GM19023 (cell line): ENCODE data around the gene CACYBP.

Experiments
- ATAC-seq: cut with Tn5 transposase; IDR thresholded peaks from one replicate; pipeline ENCODE4 v1.9.1; 2021; ENCODE audit warnings: mild to moderate bottlenecking, moderate library complexity; ENCODE audit not compliant: unreplicated experiment

CACYBP gene, protein sequence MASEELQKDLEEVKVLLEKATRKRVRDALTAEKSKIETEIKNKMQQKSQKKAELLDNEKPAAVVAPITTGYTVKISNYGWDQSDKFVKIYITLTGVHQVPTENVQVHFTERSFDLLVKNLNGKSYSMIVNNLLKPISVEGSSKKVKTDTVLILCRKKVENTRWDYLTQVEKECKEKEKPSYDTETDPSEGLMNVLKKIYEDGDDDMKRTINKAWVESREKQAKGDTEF

DNA sequence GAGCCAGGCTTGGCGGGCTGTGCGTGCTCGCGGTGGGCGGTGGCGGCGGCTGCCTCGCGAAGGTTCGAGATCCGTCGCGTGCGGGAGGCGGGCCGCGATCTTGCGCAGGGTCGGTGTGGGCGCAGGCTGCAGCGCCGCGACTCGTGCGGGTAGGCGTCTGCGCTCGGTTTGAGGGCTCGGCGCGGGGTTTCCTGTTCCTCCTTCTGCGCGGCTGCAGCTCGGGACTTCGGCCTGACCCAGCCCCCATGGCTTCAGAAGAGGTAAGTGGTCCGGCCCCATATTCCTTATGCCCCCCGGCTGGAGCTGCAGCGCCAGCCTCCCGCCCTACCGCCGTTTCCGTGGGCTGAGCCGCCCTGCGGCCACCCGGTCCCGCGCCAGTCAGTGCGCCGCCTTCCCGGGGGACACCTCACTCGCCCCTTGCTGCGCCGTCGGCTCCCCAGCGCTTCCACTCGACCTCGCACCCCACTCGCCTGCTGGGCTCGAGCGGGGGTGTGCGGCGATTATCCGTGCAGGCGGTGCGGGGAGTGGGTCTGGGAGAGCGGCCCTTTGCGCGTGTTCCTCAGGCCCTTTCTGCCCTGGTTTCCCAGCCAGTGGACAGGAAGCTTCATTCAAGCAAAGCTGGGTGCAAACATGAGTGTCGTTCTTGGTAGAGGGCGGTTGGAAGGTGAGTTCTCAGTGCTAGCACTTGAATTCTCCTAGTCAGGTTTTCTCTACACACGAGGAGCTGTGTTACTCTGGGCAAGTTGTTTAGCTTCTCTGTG is at the start of gene CACYBP:
Gene CACYBP (plus strand): TSS at position 12 of the 761 bp plus-strand sequence. CDS start 234 bp downstream, at position 246.
- peak; percentile 7 for ATAC-seq

DNA sequence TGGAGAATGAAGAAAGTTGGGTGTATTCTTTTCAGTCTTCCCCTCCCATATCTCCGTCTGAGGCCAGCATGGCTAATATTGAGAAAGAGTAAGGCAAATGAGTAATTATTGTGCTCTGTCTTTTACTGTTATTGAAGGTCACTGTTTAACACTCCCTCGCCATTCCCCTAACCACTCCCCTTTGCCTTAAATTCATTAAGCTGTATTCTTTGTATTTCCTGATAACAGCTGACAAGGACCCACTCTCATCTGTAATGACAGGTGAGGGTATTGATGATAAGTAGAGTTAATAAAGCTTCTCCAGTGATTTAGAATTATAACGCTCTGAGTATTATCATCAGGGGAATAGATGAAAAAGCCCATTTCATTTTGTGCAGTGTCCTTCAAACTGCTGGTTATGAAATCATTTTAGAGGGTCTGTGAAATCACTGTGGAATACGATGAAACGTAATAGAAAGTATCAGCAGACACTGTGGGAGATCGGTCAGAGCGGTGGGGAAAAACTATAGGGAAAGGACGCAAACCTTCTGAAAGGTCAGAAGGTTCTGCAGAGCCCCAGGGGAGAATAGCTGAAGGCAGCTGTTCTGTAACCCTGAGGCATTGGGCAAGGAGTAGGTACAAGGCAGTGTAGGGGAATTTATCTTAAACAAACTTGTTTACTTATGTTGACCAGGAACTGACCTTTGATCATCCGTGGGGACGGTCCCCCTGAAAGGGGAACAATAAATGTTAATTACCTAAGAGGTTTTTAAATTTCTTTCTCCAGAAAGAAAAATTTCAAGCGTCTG is 46.3 kb upstream of the CACYBP start:
- peak; percentile 66 for ATAC-seq

DNA sequence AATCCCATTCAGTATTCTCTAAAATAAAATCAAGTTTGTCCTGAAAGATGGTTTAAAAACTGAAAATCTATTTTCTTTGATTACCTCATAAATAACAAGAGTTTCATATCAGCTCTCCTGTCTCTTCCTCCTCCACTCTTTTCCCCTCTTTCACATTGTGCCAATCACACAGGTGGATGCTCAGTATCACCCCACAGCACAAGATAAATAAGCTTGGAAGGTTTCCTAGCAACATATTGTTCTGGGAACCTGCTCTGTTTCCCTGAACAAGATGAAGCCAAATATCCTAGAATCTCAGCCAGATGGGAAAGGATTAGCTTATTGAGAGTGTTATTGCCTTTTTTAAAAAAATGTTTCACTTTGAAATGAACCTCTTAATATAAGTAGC is 45.7 kb upstream of the CACYBP start:
- peak; percentile 31 for ATAC-seq

DNA sequence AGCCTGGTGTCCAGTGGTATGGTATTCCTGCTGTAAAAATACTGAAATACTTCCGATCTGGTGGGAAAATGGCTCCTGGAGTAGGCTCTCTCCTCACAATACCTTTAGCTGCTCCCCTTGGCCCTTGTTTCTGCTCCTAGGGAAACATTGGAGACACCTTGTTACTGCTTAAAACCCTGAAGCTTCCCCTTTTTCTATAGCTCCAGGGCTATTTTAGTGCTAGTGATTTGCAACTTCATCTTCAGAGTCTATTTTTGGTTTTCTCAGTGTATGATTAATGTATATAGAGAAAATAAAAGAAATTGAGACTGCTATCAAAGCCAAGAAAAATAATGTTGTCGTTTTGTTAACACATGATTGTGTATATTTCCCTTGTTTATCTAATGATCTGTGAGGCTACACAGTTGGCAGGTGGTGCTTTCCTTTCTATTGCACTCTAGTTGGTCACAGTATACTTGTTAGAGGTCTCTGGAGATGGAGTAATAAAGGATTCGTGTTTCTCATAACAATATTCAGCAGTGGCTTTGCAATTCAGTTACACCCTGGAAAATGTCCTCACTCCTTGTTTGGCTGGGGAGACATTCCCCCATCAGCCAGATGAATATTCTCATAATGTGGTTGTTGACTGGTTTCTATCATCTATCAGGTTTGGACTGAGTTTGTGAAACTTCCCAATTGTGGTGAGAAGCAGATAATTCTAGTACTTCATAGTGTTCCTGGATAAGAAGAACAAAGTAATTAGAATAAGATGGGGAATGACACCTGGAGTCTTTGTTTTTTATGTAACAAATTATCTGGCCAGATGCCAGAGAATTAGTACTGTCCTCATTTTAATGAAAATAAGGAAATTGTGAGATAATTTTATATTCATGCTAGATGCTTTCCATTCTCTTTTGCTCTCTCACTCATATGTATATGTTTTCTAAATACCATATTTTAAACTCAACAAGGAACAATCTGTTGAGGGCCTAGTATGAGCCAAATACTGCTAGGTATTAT is 44.8 kb upstream of the CACYBP start:
- no peak for ATAC-seq

DNA sequence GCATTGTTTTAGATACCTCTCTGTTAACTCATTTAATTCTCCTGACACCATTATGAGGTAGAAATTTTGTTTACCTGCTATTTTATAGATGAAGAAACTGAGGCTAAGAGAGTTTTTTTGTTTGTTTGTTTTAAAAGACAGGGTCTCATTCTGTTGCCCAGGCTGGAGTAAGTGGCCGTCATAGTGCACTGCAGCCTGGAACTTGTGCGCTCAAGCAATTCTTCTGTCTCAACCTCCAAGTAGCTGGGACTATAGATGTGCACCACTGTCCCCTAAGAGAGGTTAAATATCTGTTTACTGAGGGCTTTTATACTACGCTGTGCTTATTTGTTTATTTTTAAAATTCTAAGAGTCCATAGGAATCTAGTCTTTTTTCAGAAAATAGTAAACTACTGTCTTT is 43.7 kb upstream of the CACYBP start:
- no peak for ATAC-seq

DNA sequence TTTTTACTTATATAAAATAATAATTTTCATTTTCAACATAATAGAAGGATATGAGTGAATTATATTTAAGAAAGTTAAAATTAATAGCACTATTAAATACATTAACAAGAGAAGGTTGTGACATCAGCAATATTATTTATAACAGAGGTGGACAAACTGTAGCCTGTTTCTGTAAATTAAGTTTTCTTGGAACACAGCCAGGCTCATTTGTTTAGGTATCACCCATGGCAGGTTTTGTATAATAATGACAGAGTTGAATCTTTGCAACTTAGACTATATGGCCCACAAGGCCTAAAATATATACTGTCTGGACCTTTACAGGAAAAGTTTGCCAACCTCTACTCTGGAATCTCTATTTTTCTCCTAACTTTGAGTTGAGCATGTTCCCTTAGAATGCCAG is 42.8 kb upstream of the CACYBP start:
- ATAC-seq = no peak

DNA sequence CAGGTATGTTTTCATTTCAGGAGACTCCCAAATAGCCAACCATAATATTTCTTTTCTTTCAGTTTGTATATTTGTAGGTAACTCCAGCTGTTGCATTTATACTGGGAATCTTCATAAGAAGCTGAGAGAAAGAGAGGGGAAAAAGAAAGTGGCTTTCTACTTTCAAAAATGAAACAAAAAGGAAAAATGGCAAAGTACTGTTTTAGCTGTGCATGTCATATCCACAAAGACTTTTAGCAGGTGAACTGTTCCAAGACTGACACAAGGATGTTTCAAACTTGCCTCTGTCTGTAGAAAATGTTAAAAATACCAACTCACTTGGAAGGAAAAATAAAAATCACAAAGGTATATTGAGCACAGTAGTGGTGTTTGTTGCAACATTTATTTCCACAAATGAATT is 41.9 kb upstream of the CACYBP start:
- ATAC-seq = no peak

DNA sequence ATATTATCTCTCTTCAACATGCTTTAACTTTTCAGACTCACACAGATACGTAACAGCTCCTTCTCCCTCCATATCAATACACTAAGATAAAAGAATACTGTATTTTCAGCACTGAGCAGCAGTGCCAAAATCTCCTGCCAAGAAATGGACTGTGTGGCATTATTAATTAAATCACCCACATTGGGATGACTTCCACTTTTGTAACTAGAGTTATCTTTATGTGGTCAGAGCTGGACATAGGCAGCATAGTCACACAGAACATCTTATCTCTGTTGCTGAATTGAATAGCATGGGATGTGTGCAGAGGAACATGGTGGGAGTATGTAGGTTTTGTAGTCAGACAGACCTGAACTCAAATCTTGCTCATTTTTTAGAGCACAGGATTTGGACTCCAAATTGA is 41.4 kb upstream of the CACYBP start:
- no peak for ATAC-seq

DNA sequence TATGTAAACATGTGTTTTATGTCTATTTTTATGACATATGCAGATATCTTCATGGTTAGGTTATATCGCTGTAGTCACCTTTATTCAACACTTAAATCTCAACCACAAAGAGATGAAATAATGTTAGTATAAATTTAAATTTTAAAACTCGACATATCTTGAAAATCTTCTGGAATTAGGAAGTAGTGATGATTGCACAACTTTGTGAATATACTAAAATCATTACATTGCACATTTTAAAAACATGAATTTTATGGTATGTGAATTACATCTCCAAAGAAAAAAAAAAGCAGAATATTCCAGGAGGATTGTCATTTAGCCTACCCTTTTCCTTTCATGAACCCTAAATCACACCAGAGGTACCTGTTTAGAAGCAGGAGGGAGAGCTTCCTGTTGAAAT is 39.4 kb upstream of the CACYBP start:
- ATAC-seq = no peak

DNA sequence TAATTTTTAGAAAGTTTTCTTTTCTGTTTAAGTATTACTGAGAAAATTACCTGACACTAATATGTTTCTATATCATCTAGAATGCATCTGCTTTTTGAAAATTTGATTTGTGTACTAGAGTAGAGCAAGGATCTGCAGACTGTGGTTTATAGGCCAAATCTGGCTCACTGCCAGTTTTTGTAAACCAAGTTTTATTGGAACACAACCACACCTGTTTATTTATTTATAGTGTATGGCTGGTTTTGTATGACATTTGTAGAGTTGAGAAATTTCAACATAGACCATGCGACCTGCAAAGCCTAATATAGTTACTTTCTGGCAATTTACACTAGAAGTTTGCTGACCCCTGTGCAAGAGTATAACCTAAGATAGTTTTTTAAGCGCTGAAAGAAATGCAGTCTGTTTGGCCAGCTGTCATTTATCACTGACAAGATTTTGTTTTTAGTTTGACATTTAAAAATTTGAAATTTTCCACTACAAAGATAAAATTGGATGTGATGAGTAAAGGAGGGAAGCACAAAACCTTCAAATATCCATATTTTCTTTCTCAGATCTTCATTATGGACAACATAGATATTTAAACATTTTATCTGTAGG is 36.1 kb upstream of the CACYBP start:
- ATAC-seq = no peak

DNA sequence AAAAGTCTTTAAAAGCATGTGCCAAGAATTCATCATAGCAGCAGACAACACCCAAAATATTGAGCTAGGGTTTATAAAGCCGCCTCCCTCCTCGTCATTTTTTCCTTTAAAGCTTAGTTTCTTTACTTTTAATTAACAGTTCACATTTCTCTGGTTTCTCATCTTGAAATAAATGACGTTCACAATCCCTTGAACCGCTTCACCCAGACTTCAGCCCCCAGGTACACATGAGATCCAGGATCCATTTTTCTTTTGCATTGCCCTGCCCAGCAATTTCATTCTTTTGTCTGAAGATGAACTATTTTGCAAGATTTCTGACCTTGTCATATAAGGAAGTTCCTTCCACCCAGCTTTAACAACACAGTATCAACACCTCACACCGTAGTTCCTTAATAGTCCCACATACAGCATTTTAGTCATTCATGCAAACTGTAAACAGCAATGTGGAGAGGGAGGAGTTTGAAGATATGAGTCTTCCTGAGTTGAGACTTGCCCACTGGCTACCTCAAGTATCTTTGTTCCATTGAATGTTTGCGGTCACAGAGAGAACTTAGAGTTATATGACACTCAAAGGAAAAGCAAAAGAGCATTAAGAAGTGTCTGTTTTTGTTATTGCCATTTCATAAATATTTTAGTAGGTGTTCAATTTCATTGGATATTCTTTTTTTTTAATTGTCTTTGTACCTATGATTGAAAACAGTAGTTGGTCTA is 35.3 kb upstream of the CACYBP start:
- ATAC-seq = no peak

DNA sequence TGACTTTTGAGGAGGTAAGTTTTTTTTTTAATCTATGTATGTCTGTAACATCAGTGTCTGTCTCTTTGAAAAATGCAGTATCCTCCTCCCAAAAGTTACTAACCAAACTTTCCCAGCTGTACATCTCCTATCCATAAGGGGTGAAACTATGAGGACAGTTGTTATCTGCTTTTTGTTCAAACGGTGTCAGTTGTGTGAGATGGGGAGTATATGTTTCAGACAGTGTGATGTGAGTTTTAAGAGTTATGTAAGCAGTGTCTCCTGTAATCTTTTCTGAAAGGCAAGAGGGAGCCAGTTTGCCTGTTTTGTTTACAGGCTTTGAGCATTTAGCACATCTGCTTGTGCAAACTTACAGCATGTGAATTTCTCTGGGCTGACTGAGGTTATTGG is 34.8 kb upstream of the CACYBP start:
- ATAC-seq = no peak

DNA sequence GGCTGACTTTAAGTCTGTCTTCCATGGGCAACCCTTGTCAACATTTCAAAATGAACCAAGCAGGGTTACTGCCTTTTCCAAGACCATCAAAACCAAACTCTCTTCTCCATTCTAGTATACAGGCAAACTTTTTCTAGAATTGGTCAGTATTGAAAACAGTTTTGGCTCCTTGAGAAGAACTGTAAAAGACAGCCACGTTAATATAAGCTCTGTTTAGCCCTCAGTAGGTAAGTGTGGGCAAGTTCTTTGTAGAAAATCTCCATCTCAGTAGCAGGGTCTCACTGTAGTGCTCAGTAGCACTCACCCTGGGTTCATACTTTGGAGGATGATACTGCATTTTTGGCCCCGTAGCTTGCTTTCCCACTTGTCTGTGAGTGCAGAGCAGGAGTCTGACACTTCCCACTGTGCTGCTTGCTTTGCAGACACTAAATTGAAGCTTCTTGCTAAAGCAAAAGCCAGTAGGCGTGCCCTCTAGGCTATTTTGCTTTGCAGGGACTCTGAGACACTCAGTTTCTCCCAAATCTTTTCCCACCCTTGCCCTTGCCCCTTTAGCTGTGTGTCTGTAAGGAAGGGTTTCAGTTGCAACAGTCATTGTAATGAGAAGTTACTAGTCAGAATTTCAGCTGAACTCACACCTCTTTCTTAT is 34.3 kb upstream of the CACYBP start:
- no peak for ATAC-seq

DNA sequence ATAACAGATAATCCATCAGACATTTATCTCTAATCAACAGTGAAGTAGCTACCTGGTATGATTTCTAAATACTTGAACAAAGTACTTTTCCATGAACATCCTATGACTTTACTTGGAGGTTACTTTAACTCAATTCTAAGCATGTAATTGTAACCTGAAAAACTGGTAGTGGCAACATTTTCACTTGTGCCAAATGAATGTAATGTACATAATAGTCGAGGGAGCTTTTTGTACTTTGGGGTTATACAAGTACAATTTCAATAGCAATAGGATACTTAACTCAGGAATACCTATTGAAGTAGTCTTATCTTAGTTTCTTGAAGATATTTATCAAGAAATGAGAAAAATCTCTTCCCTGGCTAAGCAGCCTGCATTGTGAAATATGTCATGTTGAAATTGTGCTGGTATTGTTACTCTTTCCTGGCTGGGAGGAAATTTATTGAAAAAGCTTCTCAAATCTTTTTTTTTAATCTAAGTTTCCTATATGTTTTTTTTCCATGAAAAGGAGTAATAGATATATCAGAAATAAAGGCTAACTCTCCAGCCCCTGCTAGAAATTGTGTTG is 33.7 kb upstream of the CACYBP start:
- ATAC-seq = no peak

DNA sequence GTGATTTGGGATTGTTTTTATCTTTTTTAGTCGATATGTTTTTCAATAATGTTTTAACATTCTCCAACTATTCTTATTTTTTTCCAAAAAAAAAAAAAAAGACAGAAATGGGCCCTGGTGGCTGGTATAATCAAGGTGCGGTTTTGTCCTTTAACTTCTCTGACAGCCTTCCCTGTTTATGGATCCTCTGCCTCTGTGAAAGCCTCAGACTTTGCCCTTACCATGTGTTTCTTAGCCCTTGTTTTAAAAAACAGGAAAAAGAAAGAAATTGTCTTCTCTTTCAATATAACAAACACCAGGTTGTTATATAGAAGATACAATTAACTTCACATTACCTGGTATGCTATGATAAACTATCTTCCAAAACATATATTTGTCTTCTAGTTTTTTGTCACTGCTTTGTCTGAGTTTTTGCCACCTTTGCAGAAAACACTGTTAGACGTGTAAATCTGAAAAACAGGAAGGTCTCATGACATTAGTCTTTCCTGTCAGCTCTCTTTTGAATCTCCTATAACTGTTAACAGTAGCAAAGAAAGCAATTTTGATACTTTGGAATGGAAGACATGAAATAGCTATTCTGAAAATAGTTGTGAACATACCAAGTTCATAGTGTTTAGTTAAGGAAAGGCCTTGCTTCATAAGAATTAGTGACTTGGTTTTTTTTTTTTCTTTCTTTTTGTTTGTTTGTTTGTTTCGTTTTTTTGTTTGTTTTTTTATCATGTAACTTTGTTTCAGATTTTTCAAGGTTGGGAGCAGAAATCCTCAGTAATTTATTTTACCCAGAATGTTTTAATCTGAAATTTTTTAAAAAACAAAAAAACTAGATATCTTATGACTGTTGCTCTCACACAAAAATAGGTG is 31.7 kb upstream of the CACYBP start:
- no peak for ATAC-seq

DNA sequence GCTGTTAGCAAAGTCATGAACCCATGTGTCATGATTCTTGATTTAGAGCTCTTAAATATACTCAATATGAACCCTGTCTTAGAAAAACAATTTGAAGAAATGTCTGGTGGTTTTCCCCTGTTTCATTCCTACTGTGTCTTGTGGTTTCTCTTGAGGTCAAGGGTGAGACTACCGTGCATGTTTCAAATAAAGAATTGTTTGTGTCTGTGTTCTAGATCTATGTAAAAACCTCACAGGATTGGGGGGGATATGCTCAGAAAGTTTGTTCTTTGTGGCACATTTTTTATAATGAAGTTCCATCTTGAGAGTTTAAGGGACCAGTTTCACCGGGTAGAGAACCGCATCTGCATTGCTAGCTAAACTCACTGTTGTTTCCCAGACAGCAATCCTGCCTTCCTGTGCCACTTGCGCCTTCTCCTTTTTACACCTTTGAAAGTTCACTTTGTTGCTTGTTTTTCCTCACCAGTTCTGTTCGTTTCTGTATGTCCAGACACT is 30.9 kb upstream of the CACYBP start:
- ATAC-seq = peak; percentile 58

DNA sequence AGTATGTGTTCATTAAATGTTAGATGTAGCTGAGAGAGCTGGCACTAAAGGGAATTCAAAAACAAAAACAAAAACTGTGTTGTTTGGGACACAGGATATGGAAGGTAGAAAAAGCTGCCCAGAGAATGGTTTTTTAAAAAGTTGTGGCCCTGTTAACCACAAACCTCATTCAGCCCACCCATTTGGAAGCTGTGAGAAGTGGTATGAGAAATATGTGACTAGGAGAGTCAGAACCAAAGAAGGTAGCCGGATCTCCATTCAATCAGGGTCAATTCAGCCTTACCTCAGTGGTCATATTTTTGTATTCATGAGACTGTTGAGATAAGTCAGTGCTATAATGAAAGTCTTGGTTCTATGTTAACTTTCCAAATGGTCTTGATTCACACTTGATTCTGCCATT is 29.8 kb upstream of the CACYBP start:
- no peak for ATAC-seq

DNA sequence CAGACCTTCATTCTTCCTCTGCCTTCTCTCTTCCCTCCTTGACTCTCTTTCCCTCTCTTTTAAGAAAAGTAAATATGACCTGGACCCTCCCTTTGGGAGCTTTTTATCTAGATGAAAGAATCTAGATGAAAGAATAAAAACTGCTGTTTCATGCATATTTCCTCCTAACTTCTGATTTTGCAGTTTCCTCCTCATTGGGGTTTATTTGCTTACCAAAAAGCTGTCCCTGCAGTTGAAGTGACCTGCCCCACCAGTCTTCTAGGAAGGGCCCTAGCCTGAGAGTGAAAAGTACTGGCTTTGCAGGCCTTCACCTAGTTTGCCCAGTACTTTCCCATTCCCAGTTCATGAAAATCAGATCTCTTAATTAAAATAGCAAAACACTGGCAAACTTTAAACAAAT is 28.3 kb upstream of the CACYBP start:
- ATAC-seq = no peak
